Measurements from ENCODE around the gene ST6GAL1. TPM values are rescaled to one million over a fixed set of nuclear protein-coding genes. Genes with fewer than 3 reads are reported as not detected.

ST6GAL1 gene
- total and polyA plus RNA-seq, 2 of the 4 experiments (the other 2 are of a cell fraction), result 1.4 to 2.9 TPM

GRCh38 chr3:187063286-187064121 is 133.2 kb downstream of the ST6GAL1 start:
- Histone ChIP-seq H3K36me3 (ENCODE audit: control insufficient read depth, insufficient read depth, low read length) (no peaks in the 10 kb centered on the region), H3K9ac (ENCODE audit: low read depth, low read length) (no peak overlapping the region), H3K79me1 (ENCODE audit: low read depth in 1 of 2, low read length in 2 of 2) (no peaks in the 10 kb centered on the region), H3K27ac (ENCODE audit: insufficient read depth, low read length) (peak overlapping the region; percentile 99; the same call in 1 of the 2 replicates), H2AK5ac (ENCODE audit: low read depth, low read length) (no peak overlapping the region), H2AFZ (replicated peaks; ENCODE audit: low read length, poor library complexity) (no peak overlapping the region), H4K20me1 (ENCODE audit: insufficient read depth, low read length) (no peaks in the 10 kb centered on the region), H4K91ac (ENCODE audit: insufficient read depth, low read depth, low read length) (no peak overlapping the region; the same call in 1 of the 2 replicates), H3K9me1 (ENCODE audit: insufficient read depth, low read length) (no peaks in the 10 kb centered on the region; the same call in 1 of the 2 replicates), H4K5ac (ENCODE audit: low read depth, low read length) (peak overlapping the region; percentile 85; the same call in 1 of the 2 replicates), H2AK9ac (replicated peaks; ENCODE audit: low read depth, low read length, poor library complexity) (no peak overlapping the region), H3K4me1 (ENCODE audit: control insufficient read depth, insufficient read depth, low read length) (peaks cover 14% of the 10 kb centered on the region), H2BK5ac (ENCODE audit: low read depth, low read length, poor library complexity, severe bottlenecking) (no peak overlapping the region), H3K18ac (ENCODE audit: low read depth, low read length) (peak overlapping the region; percentile 81; the same call in 1 of the 2 replicates), H3K23ac (ENCODE audit: low read depth, low read length) (no peak overlapping the region), H2BK15ac (ENCODE audit: low read depth, low read length) (no peak overlapping the region; the same call in 2 of the 3 replicates), H3K27me3 (ENCODE audit: control insufficient read depth, insufficient read depth, low read length) (no peaks in the 10 kb centered on the region), H3K4ac (ENCODE audit: low read depth, low read length) (0 out of 2 replicates have a peak overlapping the region, but pooled peaks have one; percentile 34), H2BK120ac (ENCODE audit: low read depth, low read length) (peak overlapping the region; percentile 14; the same call in 1 of the 2 replicates), H3K4me3 (ENCODE audit: insufficient read depth, low read depth, low read length) (no peak overlapping the region), H3K56ac (ENCODE audit: extremely low read depth, insufficient read depth, low read length) (no peak overlapping the region), H3K4me2 (ENCODE audit: low read depth, low read length) (peak overlapping the region; percentile 52; the same call in 1 of the 2 replicates), H3K9me3 (ENCODE audit: control insufficient read depth, insufficient read depth, low read length) (no peaks in the 10 kb centered on the region), H4K8ac (ENCODE audit: low read depth in 2 of 2, low read length in 2 of 2) (no peak overlapping the region), H2BK20ac (ENCODE audit: low read depth, low read length) (peak overlapping the region; percentile 66; the same call in 1 of the 2 replicates), H3K14ac (replicated peaks; ENCODE audit: low read depth, low read length) (no peak overlapping the region)
- BruUV-seq (replicated peaks), result no TSS peak
- no peak for TF ChIP-seq RCOR1 (IDR thresholded peaks at IDR 0.05; ENCODE audit: insufficient replicate concordance, low read length)
- 100% methylated on average over 1 of the region's 6 CpGs; no CpG with 5 or more reads in 1 of the 2 experiments for WGBS, 2 experiments (ENCODE audit: extremely low coverage in 2 of 2, insufficient read length in 1 of 2)
- peak; percentile 8; the same call in 1 of the 2 replicates for ATAC-seq (ENCODE audit: low read depth)
- POLR2A ChIA-PET (ENCODE audit: unreplicated experiment), result no interaction called here
- intact Hi-C loops (cut with micrococcal nuclease), result no loop called here
- CTCF ChIA-PET, result no interaction called here
- dilution Hi-C loops (cut with HindIII; ENCODE audit: low sequenced_read_pairs, unreplicated experiment), result no loop called here
- peak; percentile 12 for DNase-seq
- in situ Hi-C loops (cut with MboI; ENCODE audit: low sequenced_read_pairs), result no loop called here
